GM18505 (cell line): ENCODE results near the gene VPS13D.

ENCODE experiments used
- ATAC-seq: cut with Tn5 transposase; IDR thresholded peaks from one replicate; pipeline ENCODE4 v1.9.1; 2021; ENCODE audit not compliant: unreplicated experiment
- POLR2A ChIP-seq: IDR thresholded peaks from 4 replicates; pipeline ENCODE4 v1.6.1; 2011; ENCODE audit warnings: borderline replicate concordance; ENCODE audit not compliant: insufficient read depth, insufficient read length; ENCODE audit errors: extremely low read depth

VPS13D gene

DNA sequence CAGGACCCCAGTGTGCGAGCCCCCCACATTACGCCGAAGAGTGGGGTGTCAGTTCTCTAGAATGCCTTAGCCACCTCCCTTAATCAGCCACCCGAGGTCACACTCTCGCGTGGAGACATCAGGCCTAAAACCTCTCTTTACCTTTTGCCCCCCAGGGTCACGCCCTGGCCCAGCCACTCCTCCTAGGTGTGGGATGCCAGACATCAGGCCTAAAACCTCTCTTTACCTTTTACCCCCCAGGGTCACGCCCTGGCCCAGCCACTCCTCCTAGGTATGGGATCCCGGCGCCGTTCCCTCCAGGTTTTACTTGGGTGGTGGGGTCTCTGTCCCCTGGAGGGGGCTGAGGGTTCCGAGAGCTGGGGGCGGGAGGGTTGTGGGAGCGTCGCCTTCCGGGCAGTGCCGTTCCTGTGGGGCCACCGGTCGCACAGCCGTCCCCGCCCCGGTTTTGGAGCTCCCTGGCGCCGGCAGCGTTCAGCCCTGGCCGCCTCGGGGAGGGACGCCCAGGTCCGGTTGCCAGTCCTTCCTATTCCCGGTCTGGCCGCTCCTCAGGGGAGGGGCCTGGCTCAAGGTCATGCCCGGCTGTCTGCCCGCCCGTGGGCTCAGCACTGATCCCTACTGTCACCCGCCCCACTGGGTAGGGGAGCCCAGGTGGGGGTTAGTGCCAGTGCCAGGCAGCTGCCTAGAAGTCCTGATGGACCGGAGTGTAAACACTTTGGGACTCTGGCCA, 882 bp downstream of the VPS13D start:
- no peak for TF ChIP-seq POLR2A
- ATAC-seq = no peak

DNA sequence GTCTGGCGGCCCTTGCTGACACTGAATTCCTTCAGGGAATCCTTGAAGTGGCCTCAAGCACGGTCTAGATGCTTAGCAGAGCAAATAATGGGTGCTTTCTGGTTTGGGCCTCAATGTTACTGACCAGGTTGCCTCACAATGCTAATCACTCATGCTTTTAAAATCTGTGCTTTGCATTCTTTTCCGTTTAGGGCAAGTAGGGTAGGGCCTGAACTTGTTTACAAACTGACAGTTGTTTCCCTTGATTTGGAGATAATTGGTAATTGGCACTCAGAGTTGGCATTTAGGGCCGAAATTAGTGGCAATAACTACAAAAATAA, 1.4 kb downstream of the VPS13D start:
- TF ChIP-seq POLR2A = no peak

GRCh38 chr1:12232221-12232620, 2.4 kb downstream of the VPS13D start:
- TF ChIP-seq POLR2A = no peak
- no peak for ATAC-seq

More for the DNA sequence above, 1.4 kb downstream of the VPS13D start:
- ATAC-seq = no peak

GRCh38 chr1:12244078-12244477, 14.2 kb downstream of the VPS13D start:
- TF ChIP-seq POLR2A = no peak

DNA sequence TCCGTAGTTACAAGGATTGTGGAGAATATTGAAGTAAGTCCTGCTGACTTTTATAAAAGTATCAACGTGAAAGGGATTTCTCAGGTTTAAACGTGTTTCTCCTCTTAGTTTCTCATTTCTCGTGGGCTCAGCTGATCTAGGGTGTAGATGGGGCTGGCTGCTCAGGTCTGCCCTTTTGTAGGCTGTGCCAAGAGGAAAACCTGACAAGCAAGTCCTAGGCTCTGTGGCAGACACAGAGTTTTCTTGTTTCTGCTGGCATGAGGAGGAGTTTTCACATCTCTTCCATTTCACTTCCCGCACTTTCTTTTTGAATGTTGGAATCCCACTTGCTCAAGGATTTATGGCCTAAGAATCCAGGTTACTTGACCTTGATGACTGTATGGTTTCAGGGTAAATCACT, 14.8 kb downstream of the VPS13D start:
- ATAC-seq = no peak
- no peak for TF ChIP-seq POLR2A

More at GRCh38 chr1:12244078-12244477, 14.2 kb downstream of the VPS13D start:
- ATAC-seq = no peak

DNA sequence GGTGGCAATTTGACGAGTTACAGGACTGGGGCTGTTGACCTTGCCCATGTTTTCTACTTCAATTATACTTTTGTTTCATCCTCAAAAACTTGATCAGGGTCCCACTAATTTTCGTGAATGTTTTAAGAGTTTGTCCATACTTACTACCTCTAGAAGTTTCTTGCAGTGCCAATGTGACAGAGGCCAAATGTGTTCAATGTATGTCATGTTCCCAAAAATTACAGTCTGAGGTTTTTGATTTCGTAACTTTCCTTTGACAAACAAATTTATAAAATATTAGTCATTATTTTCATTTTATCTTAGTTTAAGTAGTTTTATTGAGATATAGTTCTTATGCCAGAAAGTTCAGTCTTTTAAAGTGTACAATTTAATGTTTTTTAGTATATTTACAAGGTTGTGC, 15.3 kb downstream of the VPS13D start:
- ATAC-seq = no peak
- TF ChIP-seq POLR2A = no peak

DNA sequence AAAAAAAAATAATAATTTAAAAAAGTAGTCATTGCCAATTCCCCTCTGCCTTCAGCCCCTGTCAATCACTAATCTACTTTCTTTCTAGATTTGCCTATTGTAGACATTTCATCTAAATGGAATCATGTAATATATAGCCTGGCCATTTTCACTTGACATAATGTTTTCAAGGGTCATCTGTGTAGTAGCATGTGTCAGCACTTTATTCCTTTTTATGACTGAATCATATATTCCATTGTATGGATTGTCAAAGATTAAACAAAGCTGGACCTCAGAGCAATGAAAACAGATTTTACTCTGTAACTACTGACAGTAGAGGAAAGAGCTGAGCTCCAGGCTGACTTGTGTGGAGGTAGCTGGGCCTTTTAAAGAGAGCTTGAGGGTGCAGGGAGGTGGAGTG, 15.9 kb downstream of the VPS13D start:
- no peak for ATAC-seq
- TF ChIP-seq POLR2A = no peak

DNA sequence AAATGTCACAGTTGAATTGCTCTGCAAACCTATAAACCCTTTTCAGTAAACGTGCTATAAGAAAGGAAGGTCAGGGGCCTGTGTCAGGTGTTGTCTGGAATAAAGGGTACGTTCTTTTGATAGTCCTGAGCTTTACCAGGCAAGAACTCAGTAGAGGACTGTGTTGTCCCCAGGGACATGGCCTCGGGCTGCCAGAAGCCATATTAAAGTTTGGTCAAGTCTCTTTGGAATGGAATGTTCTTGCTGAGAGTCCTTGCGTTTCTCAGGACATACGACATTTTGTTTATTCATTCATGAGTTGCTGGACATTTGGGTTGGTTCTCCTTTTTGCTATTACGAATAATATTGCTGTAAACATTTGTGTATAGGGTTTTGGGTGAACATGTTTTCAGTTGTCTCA, 16.8 kb downstream of the VPS13D start:
- no peak for TF ChIP-seq POLR2A
- no peak for ATAC-seq

DNA sequence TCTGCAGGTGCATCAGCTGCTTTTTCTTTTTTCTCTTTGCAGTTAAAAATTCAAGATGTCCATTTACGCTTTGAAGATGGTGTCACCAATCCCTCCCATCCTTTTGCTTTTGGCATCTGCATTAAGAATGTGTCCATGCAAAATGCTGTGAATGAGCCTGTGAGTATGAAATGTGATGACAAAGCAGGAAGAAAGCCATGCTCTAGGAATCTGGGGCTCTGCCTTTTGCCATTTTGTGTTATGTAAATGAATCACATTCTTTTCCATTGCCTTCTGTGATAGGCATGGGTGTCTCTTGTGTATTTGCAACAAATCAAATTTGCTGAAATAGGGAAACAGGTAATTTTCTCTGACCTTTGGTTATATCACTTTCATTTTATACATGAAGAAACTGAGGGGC, 19.4 kb downstream of the VPS13D start:
- ATAC-seq = no peak
- TF ChIP-seq POLR2A = no peak

DNA sequence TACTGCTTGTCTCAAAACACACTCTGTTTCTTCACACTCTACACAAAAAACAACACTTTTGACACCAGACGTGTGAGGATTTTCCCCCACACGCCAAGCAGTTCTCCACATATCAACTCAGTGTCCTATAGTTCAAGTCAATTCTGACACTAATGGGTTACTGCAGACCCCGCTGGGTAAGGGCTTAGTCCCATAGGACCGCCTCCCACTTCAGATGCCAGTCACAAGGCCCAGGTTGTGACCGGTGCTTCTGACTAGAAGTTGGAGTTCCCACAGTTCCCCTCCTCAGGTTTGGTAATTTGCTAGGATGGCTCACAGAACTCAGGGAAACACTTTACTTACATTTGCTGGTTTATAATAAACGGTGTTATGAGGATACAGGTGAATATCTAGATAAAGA, 19.9 kb downstream of the VPS13D start:
- no peak for ATAC-seq
- no peak for TF ChIP-seq POLR2A

DNA sequence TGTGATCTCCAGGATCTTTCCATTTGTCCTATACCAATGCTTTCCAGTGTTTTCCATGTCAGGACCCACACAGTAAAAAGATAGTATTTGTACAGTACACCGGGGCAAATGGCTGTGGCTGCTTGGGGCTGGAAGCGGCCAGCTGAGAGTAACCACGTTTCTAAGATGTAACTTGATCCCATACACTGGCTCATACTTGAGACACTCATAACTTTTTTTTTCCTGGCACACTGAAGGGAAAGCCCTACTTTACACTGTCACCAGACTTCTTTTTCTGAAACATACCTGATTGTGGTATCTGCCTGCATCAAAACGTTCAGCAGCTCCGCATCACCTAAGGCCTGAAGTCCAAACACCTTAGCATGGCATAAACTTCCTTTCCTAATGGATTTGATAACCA, 21.6 kb downstream of the VPS13D start:
- ATAC-seq = no peak
- no peak for TF ChIP-seq POLR2A

- TF ChIP-seq POLR2A = no peak
- no peak for ATAC-seq
Measured at GRCh38 chr1:12255913-12256312, 26.1 kb downstream of the VPS13D start.

- ATAC-seq = no peak
- TF ChIP-seq POLR2A = no peak
Measured at GRCh38 chr1:12258272-12258671, 28.4 kb downstream of the VPS13D start.

- ATAC-seq = no peak
- TF ChIP-seq POLR2A = no peak
Measured at GRCh38 chr1:12269351-12269750, 39.5 kb downstream of the VPS13D start.

DNA sequence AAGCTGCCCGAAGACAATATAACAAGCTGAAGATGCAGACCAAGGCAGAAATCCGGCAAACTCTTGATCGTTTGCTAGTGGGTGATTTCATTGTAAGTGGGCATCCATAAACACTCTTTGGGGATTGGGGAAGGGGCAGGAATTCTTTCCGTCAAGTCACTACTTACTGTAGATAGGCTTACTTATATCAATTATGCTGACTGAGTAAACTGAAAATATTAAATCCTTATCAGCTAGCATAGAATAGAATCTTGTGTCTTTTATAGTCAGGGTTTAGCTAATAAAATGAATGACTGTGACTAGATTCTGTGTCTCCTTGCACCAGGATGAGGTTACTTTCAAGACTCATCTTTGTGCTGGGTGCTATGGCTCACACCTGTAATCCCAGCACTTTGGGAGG, 41.2 kb downstream of the VPS13D start:
- no peak for TF ChIP-seq POLR2A
- ATAC-seq = no peak
